ENCODE results near the gene COL21A1. TPM values are rescaled to one million over a fixed set of nuclear protein-coding genes. Genes with fewer than 3 reads are reported as not detected.

COL21A1 gene
- total RNA-seq, 3 donors from 2014 or later = 0.80 to 2.9 (median 1.5) TPM

GRCh38 chr6:56259234-56260077 lies 12.1 kb upstream of the COL21A1 start:
- H3K27ac ChIP-seq = no peak overlapping the region
- H3K4me1 ChIP-seq = no peaks in the 10 kb centered on the region
- H3K4me3 ChIP-seq = no peak overlapping the region
- no peak for TF ChIP-seq POLR2AphosphoS5 (IDR thresholded peaks at IDR 0.05)
- TF ChIP-seq CTCF (IDR thresholded peaks at IDR 0.05) = no peak
- no peak for TF ChIP-seq POLR2A (IDR thresholded peaks at IDR 0.05)
- no peak for DNase-seq (ENCODE audit: low spot score in 2 of 2)
- no peaks in the 10 kb centered on the region for H3K27me3 ChIP-seq
- no peaks in the 10 kb centered on the region for H3K9me3 ChIP-seq
- intact Hi-C loops (cut with DNase I; ENCODE audit: low total_unique reads) = no loop called here
- H3K36me3 ChIP-seq = no peaks in the 10 kb centered on the region

- TF ChIP-seq POLR2AphosphoS5 (IDR thresholded peaks at IDR 0.05) = no peak
- no peak for TF ChIP-seq POLR2A (IDR thresholded peaks at IDR 0.05)
- no peak for TF ChIP-seq CTCF (IDR thresholded peaks at IDR 0.05)
- no peaks in the 10 kb centered on the region for H3K4me1 ChIP-seq
- H3K27me3 ChIP-seq = no peaks in the 10 kb centered on the region
- H3K9me3 ChIP-seq = no peaks in the 10 kb centered on the region
- intact Hi-C loops (cut with DNase I; ENCODE audit: low total_unique reads) = no loop called here
- no peak overlapping the region for H3K4me3 ChIP-seq
- DNase-seq (ENCODE audit: low spot score in 2 of 2) = no peak
- no peak overlapping the region for H3K27ac ChIP-seq
- no peaks in the 10 kb centered on the region for H3K36me3 ChIP-seq
Observed at GRCh38 chr6:56255349-56255748, 8.0 kb upstream of the COL21A1 start.

GRCh38 chr6:56250266-56250665 lies 2.9 kb upstream of the COL21A1 start:
- no peaks in the 10 kb centered on the region for H3K27me3 ChIP-seq
- intact Hi-C loops (cut with DNase I; ENCODE audit: low total_unique reads) = no loop called here
- no peak for TF ChIP-seq CTCF (IDR thresholded peaks at IDR 0.05)
- H3K4me1 ChIP-seq = no peaks in the 10 kb centered on the region
- no peak overlapping the region for H3K27ac ChIP-seq
- H3K4me3 ChIP-seq = no peak overlapping the region
- H3K9me3 ChIP-seq = no peaks in the 10 kb centered on the region
- no peak for DNase-seq (ENCODE audit: low spot score in 2 of 2)
- no peaks in the 10 kb centered on the region for H3K36me3 ChIP-seq

- Histone ChIP-seq H3K27ac (no peak overlapping the region), H3K4me1 (no peaks in the 10 kb centered on the region), H3K4me3 (peak overlapping the region; percentile 40 to 66 (median 43)), H3K9me3 (no peaks in the 10 kb centered on the region), H3K27me3 (no peaks in the 10 kb centered on the region), H3K36me3 (no peaks in the 10 kb centered on the region)
- no peak for DNase-seq (ENCODE audit: low spot score in 2 of 2)
- no peak for TF ChIP-seq POLR2AphosphoS5 (IDR thresholded peaks at IDR 0.05)
- TF ChIP-seq POLR2A (IDR thresholded peaks at IDR 0.05) = no peak
- TF ChIP-seq CTCF (IDR thresholded peaks at IDR 0.05) = no peak
- intact Hi-C loops (cut with DNase I; ENCODE audit: low total_unique reads) = no loop called here
Observed at GRCh38 chr6:56247654-56248122, 308 bp upstream of the COL21A1 start.

GRCh38 chr6:56246541-56246880 lies 869 bp downstream of the COL21A1 start:
- Histone ChIP-seq H3K36me3 (no peaks in the 10 kb centered on the region), H3K4me1 (no peaks in the 10 kb centered on the region), H3K27ac (no peak overlapping the region), H3K9me3 (no peaks in the 10 kb centered on the region), H3K4me3 (peak overlapping the region; percentile 40 to 66 (median 43)), H3K27me3 (no peaks in the 10 kb centered on the region)
- TF ChIP-seq POLR2AphosphoS5 (IDR thresholded peaks at IDR 0.05) = no peak
- TF ChIP-seq CTCF (IDR thresholded peaks at IDR 0.05) = no peak
- TF ChIP-seq POLR2A (IDR thresholded peaks at IDR 0.05) = no peak
- no peak for DNase-seq (ENCODE audit: low spot score in 2 of 2)
- intact Hi-C loops (cut with DNase I; ENCODE audit: low total_unique reads) = no loop called here

Data from breast epithelium (tissue), 4 donors.